H1 (cell line): ENCODE results near the gene AHI1. TPM values are rescaled to one million over a fixed set of nuclear protein-coding genes. Genes with fewer than 3 reads are reported as not detected.

Experiments
- CTCF ChIA-PET: fragments of 300-600 bp; sonication (Branson Sonifier 250); formaldehyde crosslinking; loops from one replicate; lab custom pipeline; 2021; ENCODE audit not compliant: partially characterized antibody; lab: Charles Lee
- POLR2A ChIA-PET: fragments of 300-600 bp; sonication (Branson Sonifier 250); formaldehyde crosslinking; loops from one replicate; lab custom pipeline; 2021; ENCODE audit warnings: inconsistent platforms; ENCODE audit not compliant: partially characterized antibody; lab: Charles Lee
- DNase-seq, 2 experiments: peaks; one replicate each; pipeline versions ENCODE4 v3.0.0 to v3.0.0-alpha.2; 2010 to 2022; ENCODE audit warnings: low spot score in 2 of 2, low read depth in 1 of 2, mixed read lengths in 1 of 2
- FAIRE-seq: peaks from 2 replicates; lab custom pipeline; 2011; peaks lifted over from hg19 to GRCh38; lab: Jason Lieb, UNC
- H2AFZ ChIP-seq: 2 replicates; pipeline ENCODE4 v1.8.1; 2012; ENCODE audit warnings: low read length, inconsistent platforms
- H2AK5ac ChIP-seq: 2 replicates; pipeline ENCODE4 v1.6.1; 2013; ENCODE audit warnings: low read depth, low read length
- H2BK120ac ChIP-seq: replicated peaks from 2 replicates; pipeline ENCODE3; 2013; ENCODE audit warnings: low read depth, low read length, inconsistent platforms
- H2BK12ac ChIP-seq: 2 replicates; pipeline ENCODE4 v1.6.1; 2013; ENCODE audit warnings: low read depth, low read length
- H2BK15ac ChIP-seq: 2 replicates; pipeline ENCODE4 v1.6.1; 2013; ENCODE audit warnings: low read length
- H2BK20ac ChIP-seq: 2 replicates; pipeline ENCODE4 v1.6.1; 2013; ENCODE audit warnings: low read length
- H2BK5ac ChIP-seq: 2 replicates; pipeline ENCODE4 v1.6.1; 2013; ENCODE audit warnings: low read depth, low read length
- H3K14ac ChIP-seq: 2 replicates; pipeline ENCODE4 v1.6.1; 2013; ENCODE audit warnings: inconsistent platforms; ENCODE audit not compliant: insufficient read length
- H3K18ac ChIP-seq: 2 replicates; pipeline ENCODE4 v1.6.1; 2013; ENCODE audit warnings: low read length; ENCODE audit errors: extremely low read depth
- H3K23ac ChIP-seq: 2 replicates; pipeline ENCODE4 v1.6.1; 2013; ENCODE audit warnings: inconsistent platforms; ENCODE audit not compliant: insufficient read length
- H3K23me2 ChIP-seq: 2 replicates; pipeline ENCODE4 v1.6.1; 2013; ENCODE audit warnings: low read depth, low read length
- H3K27ac ChIP-seq: 2 replicates; pipeline ENCODE4 v1.6.1; 2011; ENCODE audit warnings: low read depth, low read length, inconsistent platforms
- H3K27me3 ChIP-seq, 4 experiments: replicated peaks in 1 of 4; 1 replicate in 1 of 4; 2 replicates in 3 of 4; pipeline versions ENCODE4 v1.6.1 to v1.8.1; 2011 to 2013; ENCODE audit warnings: low read length in 3 of 4, mild to moderate bottlenecking in 3 of 4, inconsistent platforms in 2 of 4, mixed read lengths in 2 of 4, moderate library complexity in 1 of 4; ENCODE audit not compliant: control insufficient read depth in 3 of 4, insufficient read depth in 3 of 4; ENCODE audit errors: extremely low read depth in 1 of 4
- H3K36me3 ChIP-seq, 4 experiments: 2 replicates each; pipeline versions ENCODE4 v1.6.1 to v1.8.1; 2011 to 2013; ENCODE audit warnings: mild to moderate bottlenecking in 4 of 4, low read length in 3 of 4, moderate library complexity in 2 of 4, control low read depth in 1 of 4, inconsistent platforms in 1 of 4; ENCODE audit not compliant: insufficient read depth in 4 of 4, control insufficient read depth in 2 of 4
- H3K4ac ChIP-seq: replicated peaks from 2 replicates; pipeline ENCODE3; 2013; ENCODE audit warnings: low read length, low read depth, mixed read lengths, inconsistent platforms; ENCODE audit not compliant: insufficient read length
- H3K4me1 ChIP-seq, 4 experiments: replicated peaks in 1 of 4; 1 replicate in 1 of 4; 2 replicates in 3 of 4; pipeline versions ENCODE4 v1.6.1 to v1.8.1; 2011 to 2013; ENCODE audit warnings: low read length in 3 of 4, inconsistent platforms in 2 of 4, mixed read lengths in 1 of 4; ENCODE audit not compliant: insufficient read depth in 4 of 4, control insufficient read depth in 3 of 4
- H3K4me2 ChIP-seq, 2 experiments: 2 replicates each; pipeline versions ENCODE4 v1.6.1 to v1.8.1; 2011 to 2013; ENCODE audit warnings: low read depth in 2 of 2, low read length in 2 of 2, control low read depth in 1 of 2, inconsistent platforms in 1 of 2, mild to moderate bottlenecking in 1 of 2; ENCODE audit not compliant: insufficient read depth in 1 of 2
- H3K4me3 ChIP-seq, 4 experiments: fragments of 200-600, 300-600 bp in 1 of 4; sonication (generic), shearing (Covaris generic), sonication (Bioruptor Twin) in 1 of 4; 2 replicates each; pipeline versions ENCODE4 v1.5.1 to v1.8.1; 2011 to 2016; ENCODE audit warnings: low read length in 4 of 4, low read depth in 3 of 4, control low read depth in 2 of 4, inconsistent platforms in 2 of 4, mild to moderate bottlenecking in 2 of 4, mixed read lengths in 1 of 4, moderate library complexity in 1 of 4; ENCODE audit not compliant: insufficient read depth in 2 of 4; ENCODE audit errors: extremely low read depth in 1 of 4
- H3K56ac ChIP-seq: replicated peaks from 2 replicates; pipeline ENCODE3; 2013; ENCODE audit warnings: low read depth, mild to moderate bottlenecking, mixed read lengths, low read length, inconsistent platforms; ENCODE audit not compliant: insufficient read length
- H3K79me1 ChIP-seq: 2 replicates; pipeline ENCODE4 v1.6.1; 2013; ENCODE audit warnings: low read depth, low read length, control low read depth
- H3K79me2 ChIP-seq, 2 experiments: 2 replicates each; pipeline versions ENCODE4 v1.6.1 to v1.8.1; 2012 to 2013; ENCODE audit warnings: low read length in 2 of 2, mild to moderate bottlenecking in 2 of 2, inconsistent platforms in 1 of 2; ENCODE audit not compliant: insufficient read depth in 2 of 2, control insufficient read depth in 1 of 2
- H3K9ac ChIP-seq, 4 experiments: replicated peaks in 1 of 4; 1 replicate in 1 of 4; 2 replicates in 3 of 4; pipeline versions ENCODE4 v1.6.1 to v1.8.1; 2011 to 2013; ENCODE audit warnings: low read depth in 3 of 4, low read length in 3 of 4, control low read depth in 2 of 4, mild to moderate bottlenecking in 2 of 4, moderate library complexity in 2 of 4, inconsistent platforms in 1 of 4; ENCODE audit errors: extremely low read depth in 1 of 4
- H3K9me3 ChIP-seq, 2 experiments: 2 replicates each; pipeline versions ENCODE4 v1.6.1 to v1.8.1; 2012 to 2013; ENCODE audit warnings: mild to moderate bottlenecking in 2 of 2, moderate library complexity in 2 of 2, control low read depth in 1 of 2, inconsistent platforms in 1 of 2, low read depth in 1 of 2, low read length in 1 of 2, mixed read lengths in 1 of 2; ENCODE audit not compliant: insufficient read depth in 2 of 2
- H4K20me1 ChIP-seq, 2 experiments: replicated peaks in 1 of 2; 2 replicates each; pipeline versions ENCODE3 to v1.8.1; 2011 to 2013; ENCODE audit warnings: inconsistent platforms in 2 of 2, low read length in 2 of 2, mild to moderate bottlenecking in 1 of 2; ENCODE audit not compliant: insufficient read depth in 2 of 2, control insufficient read depth in 1 of 2
- H4K5ac ChIP-seq: 2 replicates; pipeline ENCODE4 v1.6.1; 2013; ENCODE audit warnings: low read length, low read depth, mixed read lengths, inconsistent platforms; ENCODE audit not compliant: insufficient read length
- H4K8ac ChIP-seq: 2 replicates; pipeline ENCODE4 v1.8.0; 2013; ENCODE audit warnings: mild to moderate bottlenecking, moderate library complexity, low read length, inconsistent platforms; ENCODE audit not compliant: insufficient read depth; ENCODE audit errors: extremely low read depth
- H4K91ac ChIP-seq: replicated peaks from 2 replicates; pipeline ENCODE3; 2013; ENCODE audit warnings: low read length, mixed read lengths, inconsistent platforms; ENCODE audit not compliant: insufficient read length
- MAFK ChIP-seq: IDR thresholded peaks from 2 replicates; pipeline ENCODE4 v1.6.1; 2012; ENCODE audit warnings: low read depth, mild to moderate bottlenecking, improper control_type of control experiment, low read length
- POU5F1 ChIP-seq: IDR thresholded peaks from 2 replicates; pipeline ENCODE4 v1.6.1; 2011; ENCODE audit warnings: low read depth, mild to moderate bottlenecking, low read length, moderate library complexity
- TAF1 ChIP-seq: IDR thresholded peaks from 2 replicates; pipeline ENCODE4 v1.6.1; 2011; ENCODE audit warnings: mild to moderate bottlenecking, low read depth, low read length
- TCF12 ChIP-seq: IDR thresholded peaks from 2 replicates; pipeline ENCODE4 v1.6.1; 2011; ENCODE audit warnings: low read depth, mild to moderate bottlenecking, low read length
- WGBS, 2 experiments: shearing (Covaris generic) in 1 of 2; methylation state at CpG; one replicate each; pipeline versions ENCODE4 v1.1.6 to v1.1.7; 2013 to 2015; ENCODE audit warnings: low lambda C conversion rate in 2 of 2, mixed read lengths in 2 of 2, inconsistent platforms in 1 of 2, low coverage in 1 of 2, missing lambda C conversion rate in 1 of 2; ENCODE audit not compliant: insufficient replicate concordance in 2 of 2, insufficient coverage in 1 of 2, insufficient read length in 1 of 2; ENCODE audit errors: extremely low coverage in 1 of 2, missing lambda C conversion rate in 1 of 2; 5-methylcytosine and 5-hydroxymethylcytosine counted together
- polyA plus RNA-seq, 7 experiments: library from polyadenylated mRNA; depleted of rRNA in 3 of 7; stranded (reverse) in 5 of 7; unstranded in 2 of 7; fragments of >200 nt in 5 of 7; fragments of 200-250 nt in 2 of 7; gene quantifications; 1 replicate in 5 of 7; 2 replicates in 1 of 7; 4 replicates in 1 of 7; pipeline versions ENCODE4 v1.2.1 to v1.2.3, GENCODE V29; 2011 to 2013; ENCODE audit warnings: missing spikeins in 2 of 7, mixed read lengths in 2 of 7
- total RNA-seq: library from RNA; stranded (reverse); fragmentation: NEBNext Ultra II Directional; extraction: Animal tissue kit (Norgen Biotek cat#: 25700); gene quantifications from 2 replicates; pipeline ENCODE4 v1.2.1, GENCODE V29; 2021

AHI1 gene
- total and polyA plus RNA-seq, 2 of the 8 experiments (the other 6 are each of a cell fraction or from before 2014, with no cell fraction given): 4.2 to 19.6 TPM

- H2AFZ ChIP-seq: no peak overlapping the region
- H3K9me3 ChIP-seq: peaks cover 13 to 15% of the 10 kb centered on the region in 2 experiments
- no peaks in the 10 kb centered on the region for H3K23me2 ChIP-seq
- H3K56ac ChIP-seq: no peak overlapping the region
- no peaks in the 10 kb centered on the region for H3K79me1 ChIP-seq
- H2BK5ac ChIP-seq: no peak overlapping the region
- H3K27ac ChIP-seq: no peak overlapping the region
- H3K4ac ChIP-seq: no peak overlapping the region
- H4K91ac ChIP-seq: no peak overlapping the region
- ChIA-PET CTCF (no interaction called here), POLR2A (no interaction called here)
- H4K5ac ChIP-seq: no peak overlapping the region
- no peak overlapping the region for H4K8ac ChIP-seq
- no peak overlapping the region for H2BK15ac ChIP-seq
- no peaks in the 10 kb centered on the region for H3K27me3 ChIP-seq
- no peaks in the 10 kb centered on the region for H3K4me1 ChIP-seq
- FAIRE-seq: no peak
- no peak overlapping the region for H3K4me2 ChIP-seq
- no peak overlapping the region for H3K9ac ChIP-seq
- H2AK5ac ChIP-seq: no peak overlapping the region
- H3K23ac ChIP-seq: no peak overlapping the region
- H3K79me2 ChIP-seq: no peaks in the 10 kb centered on the region
- no peak overlapping the region for H2BK120ac ChIP-seq
- H3K14ac ChIP-seq: no peak overlapping the region
- TF ChIP-seq TAF1: no peak
- TF ChIP-seq MAFK: no peak
- no peak for TF ChIP-seq POU5F1
- TF ChIP-seq TCF12: no peak
- H4K20me1 ChIP-seq: no peaks in the 10 kb centered on the region
- no peak overlapping the region for H2BK20ac ChIP-seq
- no peak overlapping the region for H3K18ac ChIP-seq
- DNase-seq: no peak
- 84% methylated on average over 2 of the region's 2 CpGs; no CpG with 5 or more reads in 1 of the 2 experiments for WGBS, 2 experiments
- no peak overlapping the region for H2BK12ac ChIP-seq
- no peak overlapping the region for H3K4me3 ChIP-seq
- H3K36me3 ChIP-seq: no peaks in the 10 kb centered on the region
Measured at GRCh38 chr6:135372758-135373157, 124.8 kb downstream of the AHI1 start.
